ENCODE results near the gene CCL25. TPM values are rescaled to one million over a fixed set of nuclear protein-coding genes. Genes with fewer than 3 reads are reported as not detected.
A peak's percentile ranks its signal among the peaks of the same experiment; 100 is the strongest.
"Not testable (repeated sequence)": the region's sequence is repeated elsewhere in the genome, so short reads cannot be mapped to it uniquely, and the experiment has no call there.

Gene CCL25, protein sequence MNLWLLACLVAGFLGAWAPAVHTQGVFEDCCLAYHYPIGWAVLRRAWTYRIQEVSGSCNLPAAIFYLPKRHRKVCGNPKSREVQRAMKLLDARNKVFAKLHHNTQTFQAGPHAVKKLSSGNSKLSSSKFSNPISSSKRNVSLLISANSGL
- total RNA-seq = not detected

DNA sequence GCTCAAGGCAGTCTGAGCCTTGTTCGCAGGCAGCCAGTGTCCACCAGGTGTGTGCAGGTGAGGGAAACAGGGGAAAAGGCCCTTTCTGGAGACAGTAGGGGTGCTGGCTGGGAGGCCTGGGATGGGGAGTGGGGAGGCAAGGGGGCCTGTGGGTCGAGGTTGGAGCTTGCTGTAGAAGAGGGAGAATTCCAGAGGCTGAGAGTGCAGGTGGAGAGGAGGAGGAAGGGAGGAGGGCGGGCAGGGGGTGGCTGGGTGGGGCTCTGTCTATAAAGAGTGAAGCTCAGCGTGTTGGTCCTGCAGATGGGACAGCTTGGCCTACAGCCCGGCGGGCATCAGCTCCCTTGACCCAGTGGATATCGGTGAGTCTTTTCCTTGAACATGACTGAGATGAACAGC, at the start of gene CCL25:
TSS of gene CCL25 (plus strand) at position 297 of the 396 bp plus-strand sequence. CDS start 290 bp downstream, outside the sequence.
- no peak for DNase-seq

GRCh38 chr19:8004001-8004400, 48.6 kb upstream of the CCL25 start:
- DNase-seq = no peak

DNA sequence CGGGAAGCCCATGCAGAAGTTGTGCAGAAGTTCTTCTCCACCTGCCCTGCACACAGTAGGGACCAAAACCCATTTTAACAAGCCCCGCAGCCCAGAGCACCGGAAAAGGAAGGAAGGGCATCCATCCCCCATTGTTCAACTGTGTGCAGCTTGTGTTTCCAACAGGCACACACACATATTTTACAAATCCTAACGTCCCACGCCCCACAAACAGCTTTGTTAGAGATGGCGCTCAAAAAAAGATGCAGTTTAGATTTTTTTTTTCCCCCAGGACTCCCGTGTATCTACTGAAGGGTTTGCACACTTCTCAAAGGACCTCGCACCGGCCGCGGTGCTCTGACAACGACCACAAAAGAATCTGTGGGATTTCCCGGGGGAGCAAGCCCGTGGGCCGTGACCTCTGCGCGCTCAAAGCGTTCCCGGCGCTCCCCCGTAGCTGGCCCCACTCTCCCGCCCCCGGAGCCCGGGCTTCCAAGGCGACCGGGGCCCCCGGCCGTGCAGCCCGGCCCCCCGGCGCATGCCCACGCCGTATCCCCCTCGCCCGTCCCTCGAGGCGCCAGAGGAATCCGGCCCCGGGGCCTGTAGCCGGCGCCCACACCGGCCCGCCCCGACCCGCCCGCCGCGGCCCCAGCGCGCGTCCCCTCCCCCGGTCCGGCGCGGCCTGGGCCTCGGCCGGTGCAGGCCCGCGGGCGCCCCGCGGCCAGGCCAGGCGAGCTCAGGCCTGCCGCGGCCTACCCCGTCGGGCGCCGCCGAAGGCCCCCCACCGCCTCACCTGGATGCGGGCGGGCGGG, 47.6 kb upstream of the CCL25 start:
- peak; percentile 13 for DNase-seq

DNA sequence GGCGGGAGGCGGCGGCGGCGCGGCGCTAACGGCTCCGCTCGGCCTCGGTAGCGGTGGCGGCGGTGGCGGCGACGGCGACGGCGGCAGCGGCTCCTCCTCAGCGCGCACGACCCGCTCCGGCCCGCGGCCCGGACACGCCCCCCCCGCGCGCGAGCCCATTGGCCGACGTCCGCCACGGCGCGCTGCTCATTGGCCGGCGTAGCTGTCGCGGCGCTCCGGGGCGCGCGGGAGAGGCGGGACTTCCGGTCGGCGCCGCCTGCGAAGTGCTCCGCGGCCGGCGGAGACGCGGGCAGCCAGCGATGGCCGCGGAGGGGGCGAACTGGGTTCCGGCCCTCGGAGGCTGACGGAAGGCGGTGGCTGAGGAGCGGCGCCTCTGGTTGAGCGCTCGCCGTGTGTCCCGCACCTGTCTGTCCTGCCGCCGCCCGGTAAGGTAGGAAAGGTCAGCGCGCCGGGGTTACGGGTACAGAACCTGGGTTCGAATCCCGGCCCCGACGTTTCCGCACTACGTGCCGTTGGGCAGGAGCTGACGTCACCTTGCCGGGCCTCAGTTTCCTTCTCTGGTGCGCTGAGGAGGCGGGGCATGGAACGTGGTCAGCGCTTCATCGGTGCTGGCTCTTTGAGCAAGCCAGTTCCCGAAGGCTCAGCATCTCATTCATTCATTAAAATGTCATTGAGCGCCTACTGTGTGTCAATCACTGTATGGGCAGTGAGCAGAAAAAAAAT, 46.9 kb upstream of the CCL25 start, which contains the start of gene ELAVL1:
TSS of gene ELAVL1 (minus strand) at position 108 of the 723 bp plus-strand sequence. CDS start 13,826 bp downstream, outside the sequence.
- peak; percentile 87 for DNase-seq

DNA sequence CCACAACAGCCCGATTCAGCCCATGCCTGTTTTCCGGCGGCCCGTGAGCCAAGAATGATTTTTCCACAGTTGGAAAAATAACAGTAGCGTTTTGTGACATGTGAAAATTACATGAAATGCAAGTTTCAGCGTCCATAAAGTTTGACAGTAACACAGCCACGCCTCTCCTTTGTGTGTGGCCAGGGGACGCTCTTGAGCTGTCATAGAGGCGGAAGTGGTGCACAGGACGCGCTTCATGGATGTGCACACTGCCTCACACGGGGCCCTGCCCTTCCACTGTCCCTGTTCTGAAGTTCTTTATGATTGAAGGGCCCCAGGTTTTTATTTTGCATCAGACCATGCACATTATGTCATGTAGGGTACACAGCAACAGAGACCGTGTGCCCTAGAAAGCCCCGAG, 34.8 kb upstream of the CCL25 start:
- peak; percentile 28 for DNase-seq

GRCh38 chr19:8020681-8021080, 31.9 kb upstream of the CCL25 start:
- DNase-seq = no peak

GRCh38 chr19:8021374-8021773, 31.2 kb upstream of the CCL25 start:
- DNase-seq = no peak

GRCh38 chr19:8022275-8022674, 30.3 kb upstream of the CCL25 start:
- DNase-seq = no peak

GRCh38 chr19:8023371-8023770, 29.2 kb upstream of the CCL25 start:
- no peak for DNase-seq

GRCh38 chr19:8024256-8024655, 28.3 kb upstream of the CCL25 start:
- DNase-seq = not testable (repeated sequence)

GRCh38 chr19:8025316-8025715, 27.2 kb upstream of the CCL25 start:
- no peak for DNase-seq

DNA sequence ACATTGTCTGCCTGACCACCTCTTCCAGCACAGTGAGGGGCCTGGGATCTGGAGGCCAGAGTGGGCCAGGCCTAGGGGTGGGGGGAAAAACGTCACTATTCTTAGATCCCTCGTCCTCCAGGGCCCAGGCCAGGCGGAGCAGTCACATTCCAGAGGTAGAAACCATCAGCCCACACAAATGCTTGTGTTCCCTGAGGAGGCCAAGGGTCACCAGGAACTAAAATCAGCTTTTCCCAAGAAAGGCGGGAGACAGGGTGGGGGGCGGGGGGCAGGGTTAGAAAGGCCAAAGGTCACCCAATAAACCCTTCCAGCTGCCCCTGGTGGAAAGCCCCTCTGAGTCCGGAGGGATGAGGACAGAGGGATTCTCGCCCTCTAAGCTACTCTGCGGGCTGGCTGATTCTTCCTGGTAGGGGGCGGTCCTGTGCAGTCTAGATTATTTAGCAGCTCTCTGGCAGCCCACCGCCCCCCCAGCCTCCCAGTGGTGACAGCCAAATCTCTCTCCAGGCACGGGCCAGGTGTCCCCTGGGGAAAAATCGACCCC, 23.5 kb upstream of the CCL25 start:
- no peak for DNase-seq

DNA sequence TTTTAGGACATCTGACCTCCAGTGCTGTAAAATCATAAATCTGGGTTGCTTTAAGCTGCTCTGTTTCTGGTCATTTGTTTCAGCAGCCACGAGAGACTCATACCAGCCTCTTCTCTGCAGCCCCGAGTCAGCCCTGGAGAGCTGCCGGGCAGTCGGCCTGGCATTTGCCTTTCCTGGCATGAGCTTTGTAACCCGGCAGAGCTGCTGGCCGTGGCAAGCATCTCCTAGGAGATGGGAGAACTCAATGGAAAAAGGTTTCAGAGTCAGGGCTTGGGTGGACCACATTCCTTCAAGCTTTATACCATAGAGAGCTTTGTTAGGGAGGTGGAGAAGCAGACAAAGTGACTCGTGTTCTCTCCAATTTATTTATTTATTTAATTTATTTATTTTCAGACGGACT, 21.6 kb upstream of the CCL25 start:
- no peak for DNase-seq

GRCh38 chr19:8033287-8034177, 19.0 kb upstream of the CCL25 start:
- DNase-seq = not testable (repeated sequence)

GRCh38 chr19:8034178-8034525, 18.4 kb upstream of the CCL25 start:
- DNase-seq = no peak

GRCh38 chr19:8036434-8037099, 16.0 kb upstream of the CCL25 start:
- no peak for DNase-seq

DNA sequence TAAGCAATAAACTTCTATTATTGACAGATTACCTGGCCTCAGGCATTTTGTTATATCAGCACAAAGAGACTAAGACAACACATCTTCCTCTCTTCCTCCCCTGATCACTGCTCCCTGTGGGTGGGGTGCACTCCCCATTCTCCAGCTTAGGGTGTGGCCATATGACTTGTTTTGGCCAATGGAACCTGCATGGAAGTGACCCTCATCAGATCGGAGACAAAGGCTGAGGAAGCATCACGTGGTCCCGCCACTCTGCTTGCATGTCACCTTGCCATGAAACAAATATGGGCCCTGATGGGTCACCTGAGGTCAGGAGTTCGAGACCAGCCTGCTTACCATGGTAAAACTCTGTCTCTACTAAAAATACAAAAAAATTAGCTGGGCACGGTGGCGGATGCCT, 13.7 kb upstream of the CCL25 start:
- DNase-seq = no peak

GRCh38 chr19:8039231-8039630, 13.3 kb upstream of the CCL25 start:
- no peak for DNase-seq

DNA sequence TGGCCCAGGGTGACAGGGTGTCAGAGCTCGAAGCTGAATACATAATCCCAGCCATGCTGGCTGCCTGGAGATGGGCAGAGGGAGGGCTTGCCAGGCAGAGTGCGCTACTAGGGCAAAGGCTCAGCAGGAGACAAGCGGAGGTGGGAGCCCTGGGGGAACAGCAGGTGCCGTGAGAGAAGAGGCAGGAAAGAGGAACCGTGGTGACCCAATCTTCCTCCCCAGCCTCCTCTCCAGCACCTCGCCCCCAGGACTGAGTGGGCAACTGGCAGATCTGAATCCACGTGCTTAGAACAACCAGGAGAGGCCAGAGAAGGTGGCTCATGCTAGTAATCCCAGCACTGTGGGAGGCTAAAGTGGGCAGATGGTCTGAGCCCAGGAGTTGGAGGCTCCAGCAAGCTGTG, 11.0 kb upstream of the CCL25 start:
- no peak for DNase-seq

GRCh38 chr19:8042900-8043299, 9.7 kb upstream of the CCL25 start:
- DNase-seq = no peak

GRCh38 chr19:8044018-8044417, 8.5 kb upstream of the CCL25 start:
- no peak for DNase-seq
